NCI-H82 treated with DMSO at 0.1 percent for 48 hours (cell line): ENCODE results near the gene PCDH9.

Source experiments
- DNase-seq: peaks from one replicate; lab custom pipeline; 2025; ENCODE audit not compliant: unreplicated experiment; lab: John Stamatoyannopoulos, UW

Gene PCDH9

GRCh38 chr13:66855131-66855530 lies 375.0 kb downstream of the PCDH9 start:
- no peak for DNase-seq

- DNase-seq, result no peak
Observed at GRCh38 chr13:66853564-66853963, 376.6 kb downstream of the PCDH9 start.

GRCh38 chr13:66849706-66850105 lies 380.4 kb downstream of the PCDH9 start:
- no peak for DNase-seq

- DNase-seq, result no peak
Observed at GRCh38 chr13:66847541-66847940, 382.6 kb downstream of the PCDH9 start.

GRCh38 chr13:66845393-66845792 lies 384.7 kb downstream of the PCDH9 start:
- DNase-seq, result no peak

GRCh38 chr13:66844933-66845332 lies 385.2 kb downstream of the PCDH9 start:
- DNase-seq, result no peak

- DNase-seq, result no peak
Observed at GRCh38 chr13:66842766-66843165, 387.4 kb downstream of the PCDH9 start.

GRCh38 chr13:66840621-66841020 lies 389.5 kb downstream of the PCDH9 start:
- no peak for DNase-seq

- no peak for DNase-seq
Observed at GRCh38 chr13:66837246-66837645, 392.9 kb downstream of the PCDH9 start.

- peak; percentile 84 for DNase-seq
Observed at GRCh38 chr13:66835040-66835628, 395.0 kb downstream of the PCDH9 start.

- DNase-seq, result no peak
Observed at GRCh38 chr13:66830940-66831716, 399.0 kb downstream of the PCDH9 start.

GRCh38 chr13:66829803-66830202 lies 400.3 kb downstream of the PCDH9 start:
- DNase-seq, result no peak

GRCh38 chr13:66826398-66826797 lies 403.7 kb downstream of the PCDH9 start:
- DNase-seq, result no peak

GRCh38 chr13:66821551-66821950 lies 408.6 kb downstream of the PCDH9 start:
- no peak for DNase-seq

- DNase-seq, result no peak
Observed at GRCh38 chr13:66811455-66811854, 418.7 kb downstream of the PCDH9 start.

GRCh38 chr13:66809485-66809884 lies 420.7 kb downstream of the PCDH9 start:
- no peak for DNase-seq

GRCh38 chr13:66807251-66807650 lies 422.9 kb downstream of the PCDH9 start:
- no peak for DNase-seq

GRCh38 chr13:66805657-66806056 lies 424.5 kb downstream of the PCDH9 start:
- no peak for DNase-seq

- DNase-seq, result no peak
Observed at GRCh38 chr13:66803808-66804456, 426.2 kb downstream of the PCDH9 start.

GRCh38 chr13:66803013-66803807 lies 426.9 kb downstream of the PCDH9 start:
- peak; percentile 24 for DNase-seq

- no peak for DNase-seq
Observed at GRCh38 chr13:66795636-66796035, 434.5 kb downstream of the PCDH9 start.
